Chondrocyte (in vitro differentiated cells): ENCODE measurements around the gene WDR86. TPM values are rescaled to one million over a fixed set of nuclear protein-coding genes. Genes with fewer than 3 reads are reported as not detected.

ENCODE experiments used
- DNase-seq: peaks from one replicate; pipeline ENCODE4 v3.0.0; 2021; ENCODE audit warnings: mixed read lengths, low spot score
- H3K27ac Mint-ChIP-seq: one replicate; pipeline ENCODE4 v1.8.0; 2021; ENCODE audit warnings: mild to moderate bottlenecking, moderate library complexity, mixed read lengths; ENCODE audit not compliant: unreplicated experiment
- H3K27me3 Mint-ChIP-seq: 2 replicates; pipeline ENCODE4 v1.8.0; 2021; ENCODE audit warnings: low read depth, mixed read lengths
- H3K36me3 Mint-ChIP-seq: 2 replicates; pipeline ENCODE4 v1.8.0; 2021; ENCODE audit warnings: low read depth, mixed read lengths
- H3K4me1 Mint-ChIP-seq: 2 replicates; pipeline ENCODE4 v1.8.0; 2021; ENCODE audit warnings: low read depth, mild to moderate bottlenecking, mixed read lengths
- H3K4me3 Mint-ChIP-seq: one replicate; pipeline ENCODE4 v1.8.0; 2021; ENCODE audit warnings: mild to moderate bottlenecking, moderate library complexity, mixed read lengths; ENCODE audit not compliant: unreplicated experiment
- H3K9me3 Mint-ChIP-seq: 2 replicates; pipeline ENCODE4 v1.8.0; 2021; ENCODE audit warnings: low read depth, mixed read lengths
- total RNA-seq: library from RNA; stranded (reverse); gene quantifications from 3 replicates; pipeline ENCODE4 v1.2.1, GENCODE V29; 2021
- TF ChIP-seq, protein P1 (sequence below): fragments of 200-600 bp; sonication (generic); IDR thresholded peaks from 2 replicates; pipeline ENCODE4 v1.5.0; 2021; ENCODE audit warnings: antibody characterized with exemption, mild to moderate bottlenecking, moderate library complexity

The WDR86 gene
- total RNA-seq, 1 donor from 2014 or later, result not detected

DNA sequence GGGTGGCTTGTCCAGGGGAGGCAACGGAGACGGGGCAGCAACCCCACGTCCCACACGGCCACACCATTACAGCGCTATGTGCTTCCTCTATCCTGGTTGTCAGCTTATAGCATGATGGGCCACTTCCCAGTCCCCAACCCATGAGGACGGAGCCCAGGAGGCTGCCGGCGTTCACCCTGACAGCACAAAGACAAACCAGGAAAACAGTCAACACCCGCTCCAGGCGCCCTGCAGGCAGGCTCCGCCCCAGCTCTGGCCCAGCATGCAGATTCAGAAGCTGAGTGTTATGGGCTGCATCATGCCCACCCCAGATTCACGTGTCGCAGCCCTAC lies 14.8 kb downstream of the WDR86 start:
- Mint-ChIP-seq H3K36me3 (no peaks in the 10 kb centered on the region), H3K4me1 (no peaks in the 10 kb centered on the region), H3K9me3 (no peaks in the 10 kb centered on the region), H3K27me3 (peaks cover 29% of the 10 kb centered on the region), H3K4me3 (no peak overlapping the region), H3K27ac (no peak overlapping the region)
- peak; percentile 48 for DNase-seq
- TF ChIP-seq, protein P1, sequence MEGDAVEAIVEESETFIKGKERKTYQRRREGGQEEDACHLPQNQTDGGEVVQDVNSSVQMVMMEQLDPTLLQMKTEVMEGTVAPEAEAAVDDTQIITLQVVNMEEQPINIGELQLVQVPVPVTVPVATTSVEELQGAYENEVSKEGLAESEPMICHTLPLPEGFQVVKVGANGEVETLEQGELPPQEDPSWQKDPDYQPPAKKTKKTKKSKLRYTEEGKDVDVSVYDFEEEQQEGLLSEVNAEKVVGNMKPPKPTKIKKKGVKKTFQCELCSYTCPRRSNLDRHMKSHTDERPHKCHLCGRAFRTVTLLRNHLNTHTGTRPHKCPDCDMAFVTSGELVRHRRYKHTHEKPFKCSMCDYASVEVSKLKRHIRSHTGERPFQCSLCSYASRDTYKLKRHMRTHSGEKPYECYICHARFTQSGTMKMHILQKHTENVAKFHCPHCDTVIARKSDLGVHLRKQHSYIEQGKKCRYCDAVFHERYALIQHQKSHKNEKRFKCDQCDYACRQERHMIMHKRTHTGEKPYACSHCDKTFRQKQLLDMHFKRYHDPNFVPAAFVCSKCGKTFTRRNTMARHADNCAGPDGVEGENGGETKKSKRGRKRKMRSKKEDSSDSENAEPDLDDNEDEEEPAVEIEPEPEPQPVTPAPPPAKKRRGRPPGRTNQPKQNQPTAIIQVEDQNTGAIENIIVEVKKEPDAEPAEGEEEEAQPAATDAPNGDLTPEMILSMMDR, result no peak

DNA sequence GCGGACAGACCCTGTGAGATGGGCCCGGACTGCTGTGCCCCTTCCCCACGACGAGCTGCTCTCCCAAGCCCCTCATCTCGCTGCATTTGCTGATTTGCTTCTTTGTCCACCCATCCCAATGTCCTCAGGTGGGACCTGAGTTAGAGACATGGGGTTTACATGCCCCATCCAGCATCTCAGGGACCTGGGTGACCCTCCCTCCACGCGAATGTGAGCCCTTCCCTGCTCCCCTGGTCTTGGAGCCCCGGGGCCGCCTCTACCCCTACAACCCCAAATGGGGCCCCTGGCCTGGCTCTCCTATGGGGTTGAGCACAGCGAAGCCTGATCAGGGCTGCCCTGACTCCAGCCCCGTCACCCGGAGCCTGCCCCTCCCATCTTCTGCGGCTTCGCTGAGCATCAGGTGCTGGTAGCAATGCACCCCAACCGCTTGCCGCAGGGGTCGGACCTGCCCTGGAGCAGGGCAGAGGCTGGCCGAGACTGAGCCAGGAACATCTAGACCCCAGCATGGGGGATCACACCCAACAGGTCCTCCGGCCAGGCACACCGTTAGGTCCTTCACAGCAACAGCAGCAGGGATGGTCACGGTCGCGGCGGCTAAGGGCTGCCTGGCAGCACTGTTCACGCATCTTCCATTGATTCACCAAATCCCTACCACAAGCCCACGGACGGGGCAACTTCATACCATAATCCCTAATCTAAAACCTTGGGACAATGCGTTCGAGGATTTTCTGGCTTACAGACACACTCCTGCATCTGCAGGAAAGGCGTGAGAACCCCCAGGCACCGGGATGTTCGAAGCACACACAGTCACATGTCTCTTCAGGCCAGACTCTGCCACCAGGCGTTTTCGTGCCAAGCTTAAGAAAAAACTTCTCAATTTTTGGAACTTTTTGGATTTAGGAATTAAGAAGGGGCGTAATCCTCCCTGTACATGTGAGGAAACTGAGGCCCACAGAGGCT lies 15.5 kb downstream of the WDR86 start:
- Mint-ChIP-seq H3K36me3 (no peaks in the 10 kb centered on the region), H3K27ac (no peak overlapping the region), H3K27me3 (peaks cover 30% of the 10 kb centered on the region), H3K9me3 (no peaks in the 10 kb centered on the region), H3K4me3 (no peak overlapping the region), H3K4me1 (no peaks in the 10 kb centered on the region)
- peak; percentile 87 for DNase-seq
- TF ChIP-seq, protein P1, result no peak

DNA sequence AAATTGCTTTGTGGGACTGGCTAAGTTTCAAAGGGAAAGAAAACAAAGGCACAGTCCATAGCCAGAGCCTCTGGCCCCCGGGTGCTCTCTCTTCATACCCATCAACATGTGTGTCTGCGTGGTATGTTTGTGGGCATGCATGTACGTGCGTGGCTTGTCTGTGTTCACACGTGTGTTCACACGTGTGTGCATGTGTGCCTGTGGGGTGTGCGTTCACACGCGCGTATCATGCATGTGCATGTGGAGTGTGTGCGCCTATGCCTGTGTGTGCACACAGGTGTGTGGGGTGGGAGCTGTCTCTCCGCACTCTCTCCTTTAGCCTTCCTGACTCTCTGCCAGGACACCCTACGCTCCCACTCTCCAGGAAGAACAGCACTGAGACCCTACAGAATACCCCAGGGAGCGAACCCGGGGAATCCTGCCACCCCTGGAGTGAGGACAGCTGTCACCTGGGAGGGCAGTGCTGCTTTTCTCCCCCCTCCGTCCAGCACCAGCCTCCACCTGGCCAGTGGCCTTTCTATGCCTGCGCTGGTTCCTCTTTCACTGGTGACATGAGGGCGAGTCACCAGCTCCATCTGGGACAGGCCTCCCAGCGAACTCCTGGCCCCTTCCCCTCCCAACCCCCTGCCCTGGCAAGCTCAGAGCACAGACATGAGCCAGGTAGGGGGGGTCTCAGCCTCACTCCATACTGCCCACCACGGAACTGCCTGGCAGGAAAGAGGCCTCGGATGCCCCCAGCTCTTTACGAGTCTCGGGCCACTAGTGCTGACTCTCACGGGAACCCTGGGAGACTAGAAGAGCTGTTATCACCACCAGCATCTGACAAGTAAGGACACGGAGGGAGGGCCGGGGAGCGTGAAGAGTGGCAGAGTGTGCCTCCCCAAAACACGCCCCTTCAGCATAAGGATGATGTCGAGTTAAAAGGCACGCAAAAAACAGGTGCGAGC lies 16.5 kb downstream of the WDR86 start:
- H3K27ac Mint-ChIP-seq, result no peak overlapping the region
- no peaks in the 10 kb centered on the region for H3K36me3 Mint-ChIP-seq
- no peak overlapping the region for H3K4me3 Mint-ChIP-seq
- H3K27me3 Mint-ChIP-seq, result peaks cover 26% of the 10 kb centered on the region
- TF ChIP-seq, protein P1, result no peak
- peak; percentile 68 for DNase-seq
- no peaks in the 10 kb centered on the region for H3K9me3 Mint-ChIP-seq
- no peaks in the 10 kb centered on the region for H3K4me1 Mint-ChIP-seq

DNA sequence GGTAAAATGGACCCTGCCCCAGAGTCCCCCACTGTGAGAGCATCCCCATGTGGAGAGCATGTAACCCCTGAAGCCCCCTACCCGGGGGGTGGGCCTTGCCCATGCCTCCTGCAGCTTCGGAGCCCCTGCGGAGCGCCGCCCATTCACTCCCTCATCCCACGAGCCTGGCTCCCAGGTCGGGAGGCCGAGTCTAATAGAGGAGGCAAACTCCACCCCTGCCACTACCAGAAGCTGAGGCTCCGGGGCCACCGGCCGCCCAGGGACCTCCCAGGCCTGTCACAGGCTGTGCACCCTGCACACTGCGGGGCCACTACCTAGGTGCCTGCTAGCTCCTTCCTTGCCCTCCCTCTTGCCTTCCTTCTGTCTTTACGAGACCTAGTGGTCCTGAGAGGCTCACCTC lies 17.4 kb downstream of the WDR86 start:
- no peak overlapping the region for H3K4me3 Mint-ChIP-seq
- TF ChIP-seq, protein P1, result no peak
- peaks cover 28% of the 10 kb centered on the region for H3K27me3 Mint-ChIP-seq
- no peaks in the 10 kb centered on the region for H3K36me3 Mint-ChIP-seq
- H3K27ac Mint-ChIP-seq, result no peak overlapping the region
- DNase-seq, result peak; percentile 93
- no peaks in the 10 kb centered on the region for H3K9me3 Mint-ChIP-seq
- no peaks in the 10 kb centered on the region for H3K4me1 Mint-ChIP-seq

DNA sequence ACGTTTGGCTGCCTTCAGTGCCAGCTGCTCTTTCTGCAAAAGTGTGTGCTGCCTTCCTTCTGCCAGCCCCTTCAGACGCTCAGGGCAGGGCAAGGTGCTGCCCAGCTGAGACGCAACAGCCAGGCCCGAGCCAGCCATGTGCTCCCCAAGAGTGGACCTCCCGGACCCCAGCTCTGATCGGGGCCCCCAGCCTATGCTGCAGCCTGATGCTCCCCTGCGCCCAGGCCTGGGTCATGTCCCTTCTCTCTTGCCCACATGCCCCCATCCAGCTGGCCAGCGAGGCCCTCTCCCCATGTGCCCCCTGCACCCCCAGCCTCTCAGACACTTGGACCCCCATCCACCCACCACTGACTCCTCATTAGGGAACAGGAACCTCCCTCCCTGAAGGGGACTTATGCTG lies 17.8 kb downstream of the WDR86 start:
- Mint-ChIP-seq H3K27me3 (peaks cover 28% of the 10 kb centered on the region), H3K36me3 (no peaks in the 10 kb centered on the region), H3K4me1 (no peaks in the 10 kb centered on the region), H3K4me3 (no peak overlapping the region), H3K27ac (no peak overlapping the region), H3K9me3 (no peaks in the 10 kb centered on the region)
- peak; percentile 94 for DNase-seq
- TF ChIP-seq, protein P1, result no peak
